Endothelial cell of umbilical vein (primary cell): ENCODE results near the gene SCAI. TPM values are rescaled to one million over a fixed set of nuclear protein-coding genes. Genes with fewer than 3 reads are reported as not detected.

Source experiments
- BruUV-seq: library from RNA; stranded (reverse); fragments of 400-500 nt; replicated peaks from 2 replicates; lab custom pipeline; 2021; lab: Mats Ljungman, UMichigan
- CTCF ChIA-PET: fragments of 300-600, 350-600 bp; sonication (Branson Sonifier 250); formaldehyde crosslinking; loops from one replicate; lab custom pipeline; 2021; ENCODE audit warnings: antibody characterized with exemption, inconsistent platforms; lab: Charles Lee
- POLR2A ChIA-PET: fragments of 300-600, 350-600 bp; sonication (Branson Sonifier 250); formaldehyde crosslinking; loops from one replicate; lab custom pipeline; 2021; ENCODE audit warnings: antibody characterized with exemption, inconsistent platforms; lab: Charles Lee
- DNase-seq: peaks from one replicate; pipeline ENCODE4 v3.0.0-alpha.2; 2011; ENCODE audit warnings: low read depth, low spot score
- FAIRE-seq: peaks from 2 replicates; lab custom pipeline; 2011; peaks lifted over from hg19 to GRCh38; lab: Jason Lieb, UNC
- H2AFZ ChIP-seq: 2 replicates; pipeline ENCODE4 v1.6.0; 2012; ENCODE audit warnings: low read depth, low read length, control low read depth, inconsistent platforms
- H3K27ac ChIP-seq: 2 replicates; pipeline ENCODE4 v1.5.1; 2011; ENCODE audit warnings: low read depth, mild to moderate bottlenecking, control low read depth, low read length, moderate library complexity; ENCODE audit not compliant: insufficient read depth
- H3K27me3 ChIP-seq, 2 experiments: 2 replicates each; pipeline versions ENCODE4 v1.6.0 to v1.6.1; 2011; ENCODE audit warnings: low read length in 2 of 2, mixed read lengths in 1 of 2; ENCODE audit not compliant: control insufficient read depth in 2 of 2, insufficient read depth in 2 of 2
- H3K36me3 ChIP-seq, 2 experiments: 2 replicates in 1 of 2; 3 replicates in 1 of 2; pipeline ENCODE4 v1.5.1; 2011; ENCODE audit warnings: low read length in 2 of 2, mild to moderate bottlenecking in 1 of 2, moderate library complexity in 1 of 2; ENCODE audit not compliant: control insufficient read depth in 2 of 2, insufficient read depth in 2 of 2; ENCODE audit errors: extremely low read depth in 1 of 2
- H3K4me1 ChIP-seq: 3 replicates; pipeline ENCODE4 v1.5.1; 2011; ENCODE audit warnings: mild to moderate bottlenecking, low read length; ENCODE audit not compliant: control insufficient read depth, insufficient read depth; ENCODE audit errors: extremely low read depth
- H3K4me2 ChIP-seq: 2 replicates; pipeline ENCODE4 v1.6.1; 2011; ENCODE audit warnings: low read length, control low read depth, mixed read lengths; ENCODE audit not compliant: insufficient read depth
- H3K4me3 ChIP-seq, 3 experiments: fragments of 200-600 bp in 1 of 3; sonication (generic), shearing (Covaris generic) in 1 of 3; replicated peaks in 1 of 3; 2 replicates each; pipeline ENCODE4 v1.5.1; 2011 to 2016; ENCODE audit warnings: control low read depth in 3 of 3, low read length in 3 of 3, mild to moderate bottlenecking in 2 of 3, inconsistent platforms in 1 of 3, low read depth in 1 of 3, moderate library complexity in 1 of 3; ENCODE audit not compliant: insufficient read depth in 1 of 3
- H3K79me2 ChIP-seq: 2 replicates; pipeline ENCODE4 v1.6.0; 2012; ENCODE audit warnings: low read length, inconsistent platforms; ENCODE audit not compliant: control insufficient read depth, insufficient read depth
- H3K9ac ChIP-seq: replicated peaks from 2 replicates; pipeline ENCODE3; 2011; ENCODE audit warnings: low read length, control low read depth; ENCODE audit not compliant: insufficient read depth; ENCODE audit errors: extremely low read depth
- H3K9me1 ChIP-seq: replicated peaks from 3 replicates; pipeline ENCODE4 v1.6.0; 2011; ENCODE audit warnings: mild to moderate bottlenecking, low read length; ENCODE audit not compliant: control insufficient read depth, insufficient read depth; ENCODE audit errors: extremely low read depth
- H3K9me3 ChIP-seq: replicated peaks from 2 replicates; pipeline ENCODE4 v1.5.1; 2012; ENCODE audit warnings: low read length, inconsistent platforms; ENCODE audit not compliant: control insufficient read depth, insufficient read depth
- H4K20me1 ChIP-seq: replicated peaks from 2 replicates; pipeline ENCODE3; 2011; ENCODE audit warnings: mild to moderate bottlenecking, low read length; ENCODE audit not compliant: control insufficient read depth, insufficient read depth; ENCODE audit errors: extremely low read depth
- CTCF ChIP-seq, 2 donors: IDR thresholded peaks; 1 replicate in 1 of 2; 2 replicates in 1 of 2; pipeline ENCODE4 v1.5.1; 2011; ENCODE audit warnings: low read length in 2 of 2, mild to moderate bottlenecking in 2 of 2, moderate library complexity in 2 of 2, control low read depth in 1 of 2, inconsistent platforms in 1 of 2, low read depth in 1 of 2; ENCODE audit not compliant: insufficient read depth in 1 of 2; ENCODE audit errors: extremely low read depth in 1 of 2
- EZH2 ChIP-seq: IDR thresholded peaks from 2 replicates; pipeline ENCODE4 v1.6.1; 2012; ENCODE audit warnings: borderline replicate concordance, low read depth, mild to moderate bottlenecking, moderate library complexity, low read length, inconsistent platforms; ENCODE audit not compliant: severe bottlenecking
- FOS ChIP-seq: IDR thresholded peaks from 2 replicates; pipeline ENCODE4 v1.6.1; 2011; ENCODE audit warnings: mild to moderate bottlenecking, low read length, moderate library complexity, borderline replicate concordance; ENCODE audit not compliant: insufficient read depth
- JUN ChIP-seq: IDR thresholded peaks from 2 replicates; pipeline ENCODE4 v1.6.1; 2011; ENCODE audit warnings: borderline replicate concordance, low read depth; ENCODE audit not compliant: insufficient read length, insufficient read depth
- MAX ChIP-seq: IDR thresholded peaks from 2 replicates; pipeline ENCODE4 v1.6.1; 2011; ENCODE audit not compliant: insufficient read depth, insufficient read length
- MYC ChIP-seq: IDR thresholded peaks from one replicate; pipeline ENCODE4 v1.6.1; 2011; ENCODE audit warnings: mild to moderate bottlenecking, low read depth, low read length
- POLR2A ChIP-seq: IDR thresholded peaks from 2 replicates; pipeline ENCODE4 v1.6.1; 2012; ENCODE audit warnings: low read depth, mild to moderate bottlenecking, control low read depth, low read length
- POLR2AphosphoS5 ChIP-seq: IDR thresholded peaks from 2 replicates; pipeline ENCODE4 v1.6.1; 2012; ENCODE audit warnings: low read depth, mild to moderate bottlenecking, control low read depth, low read length, moderate library complexity; ENCODE audit not compliant: insufficient read depth
- dilution Hi-C: fragments of 300-500 bp; cut with MboI; formaldehyde crosslinking; loops from one replicate; pipeline ENCODE4 v1.15.0; 2019; ENCODE audit warnings: low sequenced_read_pairs; ENCODE audit not compliant: extremely low pct_ligation_motif_present
- intact Hi-C: fragments of 100-400 bp; cut with micrococcal nuclease; formaldehyde crosslinking; loops from one replicate; pipeline ENCODE4 v1.10.0; 2022
- polyA plus RNA-seq, 4 experiments: library from polyadenylated mRNA; depleted of rRNA in 3 of 4; stranded (reverse) in 3 of 4; unstranded in 1 of 4; fragments of >200 nt; gene quantifications; 2 replicates each; pipeline versions ENCODE4 v1.2.1 to v1.2.3, GENCODE V29; 2011 to 2012; ENCODE audit warnings: missing spikeins in 1 of 4
- total RNA-seq: library from RNA; stranded (reverse); gene quantifications from 2 replicates; pipeline ENCODE4 v1.2.3, GENCODE V29; 2021

SCAI gene
- total and polyA plus RNA-seq, 2 donors (not counting 3 experiments of a cell fraction or from before 2014, with no cell fraction given): 2.0 to 9.3 TPM

GRCh38 chr9:125091121-125091520 lies 52.2 kb downstream of the SCAI start:
- Histone ChIP-seq H3K79me2 (no peaks in the 10 kb centered on the region), H3K27ac (no peak overlapping the region), H3K9me1 (no peaks in the 10 kb centered on the region), H4K20me1 (no peaks in the 10 kb centered on the region), H3K36me3 (no peaks in the 10 kb centered on the region), H2AFZ (no peak overlapping the region), H3K9ac (no peak overlapping the region), H3K9me3 (no peaks in the 10 kb centered on the region), H3K4me2 (no peak overlapping the region), H3K4me1 (no peaks in the 10 kb centered on the region), H3K27me3 (no peaks in the 10 kb centered on the region), H3K4me3 (no peak overlapping the region)
- intact Hi-C loops (no loop called here), dilution Hi-C loops (no loop called here)
- no TSS peak for BruUV-seq
- no peak for TF ChIP-seq CTCF (IDR thresholded peaks at IDR 0.05; ENCODE audit: extremely low read depth in 1 of 2, insufficient read depth in 1 of 2, low read depth in 1 of 2, low read length in 2 of 2)
- no peak for DNase-seq
- CTCF ChIA-PET: no interaction called here
- POLR2A ChIA-PET: no interaction called here
- no peak for FAIRE-seq

- H3K36me3 ChIP-seq: no peaks in the 10 kb centered on the region
- no peaks in the 10 kb centered on the region for H3K4me1 ChIP-seq
- DNase-seq: no peak
- FAIRE-seq: no peak
- no peaks in the 10 kb centered on the region for H3K27me3 ChIP-seq
- POLR2A ChIA-PET: no interaction called here
- H3K79me2 ChIP-seq: no peaks in the 10 kb centered on the region
- dilution Hi-C loops: no loop called here
- intact Hi-C loops: no loop called here
- no peak overlapping the region for H2AFZ ChIP-seq
- no TSS peak for BruUV-seq
- no peak overlapping the region for H3K27ac ChIP-seq
- TF ChIP-seq MAX (no peak), MYC (no peak), FOS (no peak), POLR2A (no peak), EZH2 (no peak), JUN (no peak), POLR2AphosphoS5 (no peak), CTCF (IDR thresholded peaks at IDR 0.05; ENCODE audit: extremely low read depth in 1 of 2, insufficient read depth in 1 of 2, low read depth in 1 of 2, low read length in 2 of 2) (no peak)
- H4K20me1 ChIP-seq: no peaks in the 10 kb centered on the region
- H3K4me3 ChIP-seq: no peak overlapping the region
- no peak overlapping the region for H3K9ac ChIP-seq
- CTCF ChIA-PET: no interaction called here
- no peaks in the 10 kb centered on the region for H3K9me1 ChIP-seq
- no peaks in the 10 kb centered on the region for H3K9me3 ChIP-seq
- no peak overlapping the region for H3K4me2 ChIP-seq
These were observed 54.0 kb downstream of the SCAI start for GRCh38 chr9:125089331-125089730.
